NB4 (cell line): ENCODE results near the gene PDCL3.

ENCODE experiments used
- MYC ChIP-seq: IDR thresholded peaks from 2 replicates; pipeline ENCODE4 v1.6.1; 2011; ENCODE audit warnings: low read depth, low read length
- TF ChIP-seq, protein P1 (sequence below): IDR thresholded peaks from one replicate; pipeline ENCODE4 v1.5.1; 2012; ENCODE audit warnings: low read depth, low read length

GRCh38 chr2:100551303-100551702, 11.5 kb upstream of the PDCL3 start:
- TF ChIP-seq MYC = no peak
- TF ChIP-seq, protein P1, sequence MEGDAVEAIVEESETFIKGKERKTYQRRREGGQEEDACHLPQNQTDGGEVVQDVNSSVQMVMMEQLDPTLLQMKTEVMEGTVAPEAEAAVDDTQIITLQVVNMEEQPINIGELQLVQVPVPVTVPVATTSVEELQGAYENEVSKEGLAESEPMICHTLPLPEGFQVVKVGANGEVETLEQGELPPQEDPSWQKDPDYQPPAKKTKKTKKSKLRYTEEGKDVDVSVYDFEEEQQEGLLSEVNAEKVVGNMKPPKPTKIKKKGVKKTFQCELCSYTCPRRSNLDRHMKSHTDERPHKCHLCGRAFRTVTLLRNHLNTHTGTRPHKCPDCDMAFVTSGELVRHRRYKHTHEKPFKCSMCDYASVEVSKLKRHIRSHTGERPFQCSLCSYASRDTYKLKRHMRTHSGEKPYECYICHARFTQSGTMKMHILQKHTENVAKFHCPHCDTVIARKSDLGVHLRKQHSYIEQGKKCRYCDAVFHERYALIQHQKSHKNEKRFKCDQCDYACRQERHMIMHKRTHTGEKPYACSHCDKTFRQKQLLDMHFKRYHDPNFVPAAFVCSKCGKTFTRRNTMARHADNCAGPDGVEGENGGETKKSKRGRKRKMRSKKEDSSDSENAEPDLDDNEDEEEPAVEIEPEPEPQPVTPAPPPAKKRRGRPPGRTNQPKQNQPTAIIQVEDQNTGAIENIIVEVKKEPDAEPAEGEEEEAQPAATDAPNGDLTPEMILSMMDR = no peak
